Stimulated activated naive B cell treated with anti-CD40 and anti-IgM and Interleukin-4, amounts not matched to agents 10 μg/mL and 1 μg/mL and 100 μg/mL, for 72 hours (primary cell): ENCODE results near the gene CPO.
A peak's percentile ranks its signal among the peaks of the same experiment; 100 is the strongest.

Experiments used
- ATAC-seq, 2 donors: fragments of 150-1000 bp; cut with Tn5 transposase; replicated peaks; 2 replicates each; pipeline ENCODE4 v1.10.0; 2021; ENCODE audit warnings: moderate library complexity in 1 of 2
- DNase-seq: peaks from one replicate; pipeline ENCODE4 v3.0.0; 2021
- H3K27ac Mint-ChIP-seq: one replicate; pipeline ENCODE4 v1.8.0; 2022; ENCODE audit warnings: mild to moderate bottlenecking, mixed read lengths
- H3K27me3 Mint-ChIP-seq, 2 donors: one replicate each; pipeline ENCODE4 v1.8.0; 2022; ENCODE audit warnings: mixed read lengths in 2 of 2
- H3K36me3 Mint-ChIP-seq, 2 donors: one replicate each; pipeline ENCODE4 v1.8.0; 2022; ENCODE audit warnings: mixed read lengths in 2 of 2, mild to moderate bottlenecking in 1 of 2
- H3K4me1 Mint-ChIP-seq, 2 donors: one replicate each; pipeline ENCODE4 v1.8.0; 2022; ENCODE audit warnings: mixed read lengths in 2 of 2, mild to moderate bottlenecking in 1 of 2
- H3K4me3 Mint-ChIP-seq, 2 donors: one replicate each; pipeline ENCODE4 v1.8.0; 2022; ENCODE audit warnings: mild to moderate bottlenecking in 2 of 2, mixed read lengths in 2 of 2, moderate library complexity in 1 of 2
- H3K9me3 Mint-ChIP-seq, 2 donors: one replicate each; pipeline ENCODE4 v1.8.0; 2022; ENCODE audit warnings: mixed read lengths in 2 of 2, mild to moderate bottlenecking in 1 of 2

Gene CPO

DNA sequence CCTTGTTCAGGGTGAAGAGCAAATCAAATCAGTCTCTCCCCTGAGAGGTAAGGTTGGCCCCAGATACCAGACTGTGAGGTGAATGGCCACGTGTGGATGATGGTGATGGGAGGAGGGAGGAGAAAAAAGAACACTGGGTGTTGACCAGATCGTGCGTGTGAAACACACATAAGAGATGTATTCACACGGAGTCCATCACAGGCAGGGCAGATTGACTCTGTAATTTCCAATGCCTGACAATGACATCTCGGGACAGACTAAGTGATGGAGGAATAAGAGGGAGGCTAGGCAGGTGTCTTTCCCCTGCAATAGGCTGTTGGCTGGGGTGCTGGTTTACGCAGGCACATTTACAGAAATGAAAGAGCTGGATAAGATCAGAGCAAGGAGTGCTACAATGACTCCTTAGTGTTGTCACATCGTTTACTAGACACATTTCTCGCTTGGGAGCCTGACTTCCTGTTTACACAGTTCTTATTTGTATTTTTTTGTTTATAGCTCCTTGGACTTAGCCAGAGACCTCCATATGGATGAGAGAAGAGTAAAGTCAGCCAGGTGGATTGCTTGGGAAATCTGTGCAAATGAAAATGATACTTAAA is 43.1 kb downstream of the CPO start:
- ATAC-seq (no peak), DNase-seq (no peak)
- no peak overlapping the region for H3K27ac Mint-ChIP-seq
- H3K36me3 Mint-ChIP-seq = no peaks in the 10 kb centered on the region
- peaks cover 5 to 12% of the 10 kb centered on the region in 2 donors for H3K27me3 Mint-ChIP-seq
- no peaks in the 10 kb centered on the region for H3K9me3 Mint-ChIP-seq
- no peak overlapping the region for H3K4me3 Mint-ChIP-seq
- no peaks in the 10 kb centered on the region for H3K4me1 Mint-ChIP-seq

DNA sequence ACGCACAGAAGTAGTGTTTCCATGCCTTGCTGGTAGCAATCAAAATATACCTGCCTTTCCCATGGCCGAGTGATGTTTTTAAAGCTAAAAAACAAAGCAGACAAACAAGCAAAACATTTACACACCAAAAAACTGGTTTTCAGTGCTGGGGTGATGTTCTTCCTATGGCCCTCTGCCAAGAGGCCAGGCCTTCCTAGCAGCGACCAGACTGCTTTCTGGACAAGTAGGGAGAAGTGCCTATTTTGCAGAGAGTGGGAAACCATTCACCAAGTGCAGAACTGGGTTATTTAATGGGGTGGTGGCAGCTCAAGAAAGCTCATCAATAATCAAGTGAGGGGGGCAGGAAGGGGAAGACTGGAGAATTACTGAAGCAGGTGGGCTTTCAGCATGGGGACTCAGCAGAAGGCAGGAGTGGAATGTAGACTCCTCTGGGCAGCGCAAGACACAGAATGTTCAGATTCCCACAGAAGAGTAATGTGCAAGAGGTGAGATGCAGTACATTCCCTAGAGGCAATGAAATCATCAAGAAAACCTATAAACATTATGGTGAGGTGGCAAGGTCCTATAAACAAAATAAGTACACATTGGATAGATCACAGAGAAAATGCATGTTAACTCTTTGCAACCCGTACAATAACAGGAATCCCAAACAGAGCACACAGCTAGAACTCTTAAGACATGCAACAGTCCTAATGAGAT is 44.0 kb downstream of the CPO start:
- H3K27ac Mint-ChIP-seq = no peak overlapping the region
- no peaks in the 10 kb centered on the region for H3K9me3 Mint-ChIP-seq
- no peaks in the 10 kb centered on the region for H3K4me1 Mint-ChIP-seq
- H3K27me3 Mint-ChIP-seq = peaks cover 0 to 6% of the 10 kb centered on the region in 2 donors
- ATAC-seq (no peak), DNase-seq (no peak)
- no peaks in the 10 kb centered on the region for H3K36me3 Mint-ChIP-seq
- H3K4me3 Mint-ChIP-seq = no peak overlapping the region

DNA sequence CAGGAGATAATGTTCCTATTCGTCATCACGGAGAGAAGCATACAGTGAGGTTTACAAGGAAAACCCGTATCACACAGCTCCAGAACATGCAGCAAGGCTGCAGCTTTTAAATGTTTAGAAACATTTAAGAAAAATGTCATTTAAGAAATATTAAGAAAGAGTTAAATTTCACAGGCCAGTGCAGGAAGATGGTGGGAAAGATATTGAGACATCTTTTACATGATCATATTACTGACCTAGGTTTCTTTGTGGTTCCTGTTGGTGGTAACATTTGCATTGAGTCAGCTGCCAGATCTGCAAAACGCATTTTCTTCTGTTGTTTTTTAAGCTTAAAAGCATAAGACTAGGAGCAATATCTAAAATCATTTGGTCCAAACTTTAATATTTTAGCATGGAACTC is 44.9 kb downstream of the CPO start:
- Mint-ChIP-seq H3K27me3 (peaks cover 0 to 4% of the 10 kb centered on the region in 2 donors), H3K36me3 (no peaks in the 10 kb centered on the region), H3K9me3 (no peaks in the 10 kb centered on the region), H3K4me1 (peaks cover 2% of the 10 kb centered on the region in 2 donors), H3K27ac (no peak overlapping the region), H3K4me3 (no peak overlapping the region)
- no peak for DNase-seq
- ATAC-seq = no peak

DNA sequence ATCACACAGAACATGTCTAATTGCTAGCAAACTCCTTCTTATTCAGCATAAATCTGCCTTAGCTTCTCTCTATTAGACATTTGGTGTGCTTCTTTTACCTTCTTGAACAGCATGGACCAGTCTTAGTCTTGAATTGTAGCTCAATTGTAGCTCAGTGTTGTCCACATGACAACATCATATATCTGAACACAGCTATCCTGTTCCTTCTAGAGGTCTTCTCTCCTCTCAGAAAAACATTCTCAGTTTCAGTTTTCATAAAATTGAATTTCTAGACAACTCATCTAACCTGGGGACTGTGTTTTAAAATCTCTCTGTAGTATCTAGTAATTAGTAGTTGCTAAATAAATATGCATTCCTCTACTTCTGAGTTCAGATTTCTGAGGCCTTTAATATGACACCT is 47.6 kb downstream of the CPO start:
- H3K9me3 Mint-ChIP-seq = no peaks in the 10 kb centered on the region
- no peaks in the 10 kb centered on the region for H3K36me3 Mint-ChIP-seq
- no peak overlapping the region for H3K27ac Mint-ChIP-seq
- peaks cover 3 to 5% of the 10 kb centered on the region in 2 donors for H3K4me1 Mint-ChIP-seq
- H3K27me3 Mint-ChIP-seq = peaks cover 6 to 10% of the 10 kb centered on the region in 2 donors
- DNase-seq (no peak), ATAC-seq (no peak)
- H3K4me3 Mint-ChIP-seq = no peak overlapping the region

DNA sequence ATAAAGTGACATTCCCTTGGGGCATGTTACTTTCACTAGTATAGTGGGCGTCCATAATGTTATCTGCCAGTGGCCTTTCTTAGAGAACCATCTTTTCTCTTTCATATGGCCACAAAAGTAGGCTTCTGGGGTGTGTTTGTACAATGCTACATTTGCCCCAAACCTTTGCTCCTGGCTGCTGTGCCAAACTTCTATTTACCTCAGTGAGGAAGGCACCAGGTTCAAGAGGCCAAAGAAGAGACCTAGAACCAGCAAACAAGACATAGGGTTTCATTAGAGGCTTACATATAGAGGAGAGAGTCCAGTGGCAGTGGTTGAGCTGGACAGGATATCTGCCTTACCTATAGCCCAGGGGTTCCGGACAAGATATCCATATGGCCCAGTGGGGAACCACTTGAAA is 48.5 kb downstream of the CPO start:
- H3K36me3 Mint-ChIP-seq = no peaks in the 10 kb centered on the region
- H3K27me3 Mint-ChIP-seq = peaks cover 8 to 10% of the 10 kb centered on the region in 2 donors
- H3K9me3 Mint-ChIP-seq = no peaks in the 10 kb centered on the region
- ATAC-seq = no peak
- H3K4me3 Mint-ChIP-seq = no peak overlapping the region
- H3K4me1 Mint-ChIP-seq = peaks cover 3 to 5% of the 10 kb centered on the region in 2 donors
- DNase-seq = no peak
- no peak overlapping the region for H3K27ac Mint-ChIP-seq

DNA sequence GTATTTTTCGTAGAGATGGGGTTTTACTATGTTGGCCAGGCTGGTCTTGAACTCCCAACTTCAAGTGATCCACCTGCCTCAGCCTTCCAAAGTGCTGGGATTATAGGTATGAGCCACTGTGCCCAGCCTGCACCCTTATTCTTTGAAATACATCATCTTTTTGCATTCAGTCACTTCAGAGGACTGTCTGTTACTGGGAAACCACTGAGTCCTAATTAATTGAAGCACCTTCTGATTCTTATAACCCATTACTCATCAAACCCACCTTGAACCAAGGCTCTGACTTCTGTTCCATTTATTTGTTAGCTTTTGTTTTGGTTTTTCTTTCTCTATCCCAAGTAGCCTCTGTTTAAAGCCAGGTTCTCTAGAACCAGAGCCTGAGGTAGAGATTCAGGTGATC is 49.6 kb downstream of the CPO start:
- peak overlapping the region in 1 of 2 donors; percentile 38 for H3K4me3 Mint-ChIP-seq
- DNase-seq (no peak), ATAC-seq (no peak)
- H3K27ac Mint-ChIP-seq = no peak overlapping the region
- peaks cover 8 to 10% of the 10 kb centered on the region in 2 donors for H3K27me3 Mint-ChIP-seq
- no peaks in the 10 kb centered on the region for H3K36me3 Mint-ChIP-seq
- H3K9me3 Mint-ChIP-seq = no peaks in the 10 kb centered on the region
- peaks cover 3 to 12% of the 10 kb centered on the region in 2 donors for H3K4me1 Mint-ChIP-seq

DNA sequence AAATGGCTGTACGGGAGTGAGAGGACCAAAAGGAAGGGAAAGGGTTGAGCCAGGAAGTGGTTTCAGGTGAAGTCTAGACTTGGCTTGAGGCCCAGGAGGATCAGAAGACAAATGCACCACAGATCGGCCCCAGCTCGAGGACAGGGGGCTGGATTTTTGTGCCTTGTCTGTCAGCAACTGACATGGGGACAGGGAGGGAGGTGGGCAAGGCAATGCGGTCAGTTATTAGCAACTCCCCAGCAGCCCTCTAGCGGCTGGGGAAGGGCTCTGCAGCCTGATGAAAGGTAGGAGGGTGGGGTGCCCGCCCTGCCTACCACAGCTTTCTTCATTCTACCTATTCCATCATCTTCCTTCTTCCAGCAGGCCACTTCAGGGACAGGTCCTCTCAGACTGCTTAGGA is 50.0 kb downstream of the CPO start:
- Mint-ChIP-seq H3K4me1 (peaks cover 3 to 13% of the 10 kb centered on the region in 2 donors), H3K27me3 (peaks cover 8 to 10% of the 10 kb centered on the region in 2 donors), H3K9me3 (no peaks in the 10 kb centered on the region), H3K36me3 (no peaks in the 10 kb centered on the region), H3K27ac (no peak overlapping the region), H3K4me3 (peak overlapping the region in 1 of 2 donors; percentile 38)
- ATAC-seq (peak; percentile 86), DNase-seq (peak; percentile 13)

DNA sequence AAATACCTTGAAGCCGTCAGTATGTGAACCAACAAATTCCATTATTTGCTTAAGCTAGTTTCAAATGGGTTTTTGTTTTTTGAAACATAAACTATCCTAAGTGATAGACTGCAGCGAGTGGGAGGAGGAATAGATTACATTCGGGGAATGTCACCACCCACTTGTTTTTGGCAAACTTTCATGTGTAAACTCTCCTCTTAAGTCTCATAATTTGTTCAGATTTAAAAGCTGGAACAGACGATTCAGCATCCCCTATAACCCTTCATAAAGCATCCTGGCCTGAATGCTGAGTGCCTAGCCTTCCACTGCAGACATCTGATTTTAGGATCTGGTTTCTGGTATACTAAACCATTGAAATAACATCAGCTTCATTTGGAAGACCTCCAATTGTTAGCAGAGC is 51.0 kb downstream of the CPO start:
- H3K27ac Mint-ChIP-seq = no peak overlapping the region
- no peak overlapping the region for H3K4me3 Mint-ChIP-seq
- H3K9me3 Mint-ChIP-seq = no peaks in the 10 kb centered on the region
- no peak for ATAC-seq
- no peaks in the 10 kb centered on the region for H3K36me3 Mint-ChIP-seq
- no peak for DNase-seq
- H3K27me3 Mint-ChIP-seq = peaks cover 8 to 10% of the 10 kb centered on the region in 2 donors
- peaks cover 3 to 13% of the 10 kb centered on the region in 2 donors for H3K4me1 Mint-ChIP-seq

DNA sequence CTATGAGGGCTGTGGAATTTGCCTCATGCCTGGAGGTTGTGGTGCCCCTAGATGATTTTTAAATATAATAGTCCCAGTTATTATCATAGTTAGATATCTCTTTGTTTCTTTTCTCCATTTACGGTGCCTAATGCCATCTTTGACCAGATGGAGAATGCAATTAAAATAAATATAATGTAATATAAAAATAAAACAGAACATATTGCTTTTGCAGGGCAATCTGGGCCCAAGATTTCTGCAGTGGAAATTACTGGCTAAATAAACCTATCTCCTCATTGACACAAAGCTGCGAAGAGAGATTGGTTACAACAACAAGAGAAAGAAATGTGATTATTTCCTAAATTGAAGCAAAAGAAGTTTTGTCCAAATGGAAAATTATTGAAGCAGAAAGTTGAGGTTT is 51.8 kb downstream of the CPO start:
- peaks cover 8 to 10% of the 10 kb centered on the region in 2 donors for H3K27me3 Mint-ChIP-seq
- DNase-seq (no peak), ATAC-seq (no peak)
- H3K4me3 Mint-ChIP-seq = no peak overlapping the region
- no peaks in the 10 kb centered on the region for H3K9me3 Mint-ChIP-seq
- no peaks in the 10 kb centered on the region for H3K36me3 Mint-ChIP-seq
- H3K4me1 Mint-ChIP-seq = peaks cover 3 to 13% of the 10 kb centered on the region in 2 donors
- H3K27ac Mint-ChIP-seq = no peak overlapping the region

DNA sequence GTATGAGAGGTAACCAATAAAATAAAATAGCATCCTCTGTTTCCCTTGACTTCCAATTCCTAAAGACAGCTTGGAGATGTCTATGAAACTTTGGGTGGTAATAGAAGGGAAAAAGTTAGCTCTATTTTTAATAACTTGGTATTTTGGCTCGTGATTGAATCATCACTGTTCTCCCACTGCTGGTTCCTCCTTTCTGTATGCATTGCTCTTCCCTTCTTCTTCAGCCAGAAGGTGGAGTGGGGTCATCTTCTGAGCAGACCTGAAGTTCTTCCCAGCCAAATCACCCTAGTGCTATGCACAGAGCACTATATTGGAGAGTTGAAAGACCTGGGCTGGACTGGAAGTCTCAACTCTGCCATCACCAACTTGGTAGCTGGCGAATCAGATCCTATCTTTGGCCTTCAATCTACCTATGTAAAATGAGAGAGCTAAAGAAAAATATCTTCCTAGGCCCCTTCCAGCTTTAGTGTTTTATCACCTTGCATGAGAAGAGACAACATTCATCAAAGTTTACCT is 54.1 kb downstream of the CPO start:
- Mint-ChIP-seq H3K4me1 (peaks cover 3 to 13% of the 10 kb centered on the region in 2 donors), H3K4me3 (no peak overlapping the region), H3K36me3 (peaks cover 0 to 2% of the 10 kb centered on the region in 2 donors), H3K27me3 (peaks cover 13% of the 10 kb centered on the region in 2 donors), H3K9me3 (peaks cover 4 to 5% of the 10 kb centered on the region in 2 donors), H3K27ac (no peak overlapping the region)
- DNase-seq (no peak), ATAC-seq (no peak)

DNA sequence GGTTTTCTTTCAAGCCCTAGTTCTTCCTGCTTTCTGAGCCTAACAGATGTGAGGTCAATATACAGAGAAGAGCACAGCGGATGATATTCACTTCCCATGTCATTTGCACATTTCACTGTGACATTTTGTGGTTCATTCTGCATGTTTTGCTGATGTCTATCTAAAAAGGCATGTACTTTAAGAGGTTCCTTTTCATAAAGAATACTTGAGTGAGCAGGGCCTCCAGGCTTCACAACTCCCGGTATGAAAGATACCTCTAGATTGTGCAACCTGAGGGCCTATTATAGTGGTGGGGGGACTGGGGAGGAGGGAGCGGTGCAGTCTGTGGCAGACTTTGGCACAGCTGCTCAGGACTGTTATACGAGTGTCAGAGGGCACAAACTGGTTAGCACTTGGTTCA is 54.6 kb downstream of the CPO start:
- Mint-ChIP-seq H3K4me1 (peaks cover 3 to 13% of the 10 kb centered on the region in 2 donors), H3K9me3 (peaks cover 4 to 5% of the 10 kb centered on the region in 2 donors), H3K27ac (no peak overlapping the region), H3K36me3 (peaks cover 0 to 2% of the 10 kb centered on the region in 2 donors), H3K4me3 (no peak overlapping the region), H3K27me3 (peaks cover 12 to 13% of the 10 kb centered on the region in 2 donors)
- DNase-seq (no peak), ATAC-seq (no peak)

DNA sequence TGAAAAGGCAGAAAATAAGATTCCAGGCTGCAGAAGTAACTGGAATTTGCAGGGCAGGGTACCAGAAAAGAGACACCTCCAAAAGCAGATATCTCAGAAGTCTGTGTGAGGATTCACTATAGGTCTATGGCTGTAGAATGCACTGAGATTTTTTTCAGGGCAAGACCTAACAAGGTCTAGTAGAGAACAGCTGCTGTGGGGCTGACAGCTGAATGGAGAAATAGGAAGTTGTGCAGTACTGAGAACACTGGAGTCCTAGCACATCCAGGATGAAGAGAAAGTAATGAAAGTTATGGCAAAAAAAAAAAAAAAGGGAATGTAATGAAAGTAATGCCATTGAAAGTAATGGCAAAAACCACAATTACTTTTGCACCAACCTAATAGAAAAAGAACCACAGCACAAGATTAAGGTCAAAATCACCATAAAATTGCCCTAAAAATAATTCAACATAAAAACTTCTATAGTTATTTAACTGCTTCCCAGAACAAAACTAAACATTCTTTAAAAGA is 57.3 kb downstream of the CPO start:
- Mint-ChIP-seq H3K27ac (no peak overlapping the region), H3K36me3 (peaks cover 0 to 2% of the 10 kb centered on the region in 2 donors), H3K4me1 (peaks cover 0 to 8% of the 10 kb centered on the region in 2 donors), H3K9me3 (peaks cover 4 to 5% of the 10 kb centered on the region in 2 donors), H3K4me3 (no peak overlapping the region), H3K27me3 (peaks cover 5 to 11% of the 10 kb centered on the region in 2 donors)
- no peak for ATAC-seq
- DNase-seq = no peak

DNA sequence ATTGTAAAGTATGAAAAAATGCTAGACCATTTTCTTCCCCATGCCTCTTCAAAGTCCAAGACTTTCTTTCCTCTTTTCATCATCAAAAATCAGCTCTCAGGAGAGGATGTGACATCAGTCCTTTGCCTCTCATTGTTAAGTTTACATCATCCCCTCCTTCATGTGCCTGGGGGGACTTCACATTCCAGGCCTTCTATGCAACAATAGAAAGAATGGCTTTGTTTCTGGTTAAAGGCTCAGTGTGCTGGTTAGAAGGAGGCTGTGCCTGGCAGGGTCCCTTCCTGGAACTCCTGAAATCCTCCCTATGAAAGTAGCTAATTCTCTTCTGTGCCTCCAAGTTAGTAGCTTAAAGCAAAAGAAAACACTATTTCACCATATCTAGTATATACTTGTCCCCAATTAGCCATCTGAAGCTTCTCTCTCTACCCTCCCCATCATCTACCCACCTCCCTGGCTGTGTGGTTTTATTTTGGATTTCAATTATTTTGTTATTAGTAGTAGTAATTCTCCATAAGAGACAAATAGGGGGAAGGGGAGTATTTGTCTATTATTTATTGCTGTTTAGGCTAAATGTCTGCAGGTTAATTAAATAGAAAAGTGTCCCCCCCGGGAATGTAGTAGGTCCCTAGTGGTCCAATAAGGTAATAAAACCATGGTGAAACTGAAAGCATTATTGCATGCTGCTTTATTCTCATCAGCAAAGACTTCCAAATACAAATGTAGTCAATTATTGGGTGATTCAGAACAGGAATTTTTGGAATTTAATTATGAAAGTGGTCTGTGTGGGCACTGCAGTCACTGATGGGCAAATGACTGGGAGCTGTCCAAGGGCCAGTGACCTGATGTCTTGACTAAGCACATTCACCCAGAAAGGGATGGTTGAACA is 69.0 kb downstream of the CPO start:
- Mint-ChIP-seq H3K4me3 (no peak overlapping the region), H3K36me3 (no peaks in the 10 kb centered on the region), H3K27ac (no peak overlapping the region), H3K4me1 (no peaks in the 10 kb centered on the region), H3K9me3 (no peaks in the 10 kb centered on the region), H3K27me3 (peaks cover 1 to 2% of the 10 kb centered on the region in 2 donors)
- no peak for DNase-seq
- no peak for ATAC-seq

DNA sequence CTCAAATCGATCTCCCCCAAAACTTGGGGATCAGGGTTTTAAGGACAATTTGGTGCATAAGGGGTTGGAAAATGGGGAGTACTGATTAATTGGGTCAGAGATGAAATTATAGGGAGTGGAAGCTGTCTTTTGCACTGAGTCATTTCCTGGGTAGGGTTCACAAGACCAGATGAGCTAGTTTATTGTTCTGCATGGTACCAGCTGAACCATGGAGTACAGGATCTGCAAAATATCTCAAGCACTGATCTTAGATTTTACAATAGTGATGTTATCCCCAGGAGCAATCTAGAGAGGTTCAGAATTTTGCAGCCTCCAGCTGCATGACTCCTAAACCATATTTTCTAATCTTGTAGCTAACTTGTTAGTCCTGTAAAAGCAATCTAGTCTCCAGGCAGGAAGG is 73.1 kb downstream of the CPO start:
- Mint-ChIP-seq H3K4me3 (no peak overlapping the region), H3K4me1 (no peaks in the 10 kb centered on the region), H3K27me3 (peaks cover 6 to 8% of the 10 kb centered on the region in 2 donors), H3K36me3 (no peaks in the 10 kb centered on the region), H3K9me3 (no peaks in the 10 kb centered on the region), H3K27ac (no peak overlapping the region)
- no peak for DNase-seq
- ATAC-seq = no peak
